NCI-H526 treated with DMSO at 0.1 percent for 48 hours (cell line): ENCODE results near the gene EWSR1.

Experiments
- DNase-seq: peaks from one replicate; lab custom pipeline; 2025; lab: John Stamatoyannopoulos, UW

EWSR1 gene

GRCh38 chr22:29306835-29307595, 38.9 kb downstream of the EWSR1 start:
- peak; percentile 24 for DNase-seq

- DNase-seq = no peak
Measured at GRCh38 chr22:29307596-29308147, 39.6 kb downstream of the EWSR1 start.

DNA sequence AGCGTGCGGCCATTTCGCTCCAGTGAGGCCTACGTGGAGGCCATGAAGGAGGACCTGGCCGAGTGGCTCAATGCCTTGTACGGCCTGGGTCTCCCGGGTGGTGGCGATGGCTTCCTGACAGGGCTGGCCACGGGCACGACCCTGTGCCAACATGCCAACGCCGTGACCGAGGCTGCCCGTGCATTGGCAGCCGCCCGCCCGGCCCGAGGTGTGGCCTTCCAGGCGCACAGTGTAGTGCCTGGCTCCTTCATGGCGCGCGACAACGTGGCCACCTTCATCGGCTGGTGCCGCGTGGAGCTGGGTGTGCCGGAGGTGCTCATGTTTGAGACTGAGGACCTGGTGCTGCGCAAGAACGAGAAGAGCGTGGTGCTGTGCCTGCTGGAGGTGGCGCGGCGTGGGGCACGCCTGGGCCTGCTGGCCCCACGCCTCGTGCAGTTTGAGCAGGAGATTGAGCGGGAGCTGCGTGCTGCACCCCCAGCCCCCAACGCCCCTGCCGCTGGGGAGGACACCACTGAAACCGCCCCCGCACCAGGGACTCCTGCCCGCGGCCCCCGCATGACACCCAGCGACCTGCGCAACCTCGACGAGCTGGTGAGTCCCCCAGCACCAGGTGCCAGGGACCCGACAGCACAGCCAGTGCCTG, 40.2 kb downstream of the EWSR1 start:
- no peak for DNase-seq

GRCh38 chr22:29308791-29309262, 40.8 kb downstream of the EWSR1 start:
- no peak for DNase-seq

GRCh38 chr22:29309332-29310064, 41.4 kb downstream of the EWSR1 start:
- no peak for DNase-seq

DNA sequence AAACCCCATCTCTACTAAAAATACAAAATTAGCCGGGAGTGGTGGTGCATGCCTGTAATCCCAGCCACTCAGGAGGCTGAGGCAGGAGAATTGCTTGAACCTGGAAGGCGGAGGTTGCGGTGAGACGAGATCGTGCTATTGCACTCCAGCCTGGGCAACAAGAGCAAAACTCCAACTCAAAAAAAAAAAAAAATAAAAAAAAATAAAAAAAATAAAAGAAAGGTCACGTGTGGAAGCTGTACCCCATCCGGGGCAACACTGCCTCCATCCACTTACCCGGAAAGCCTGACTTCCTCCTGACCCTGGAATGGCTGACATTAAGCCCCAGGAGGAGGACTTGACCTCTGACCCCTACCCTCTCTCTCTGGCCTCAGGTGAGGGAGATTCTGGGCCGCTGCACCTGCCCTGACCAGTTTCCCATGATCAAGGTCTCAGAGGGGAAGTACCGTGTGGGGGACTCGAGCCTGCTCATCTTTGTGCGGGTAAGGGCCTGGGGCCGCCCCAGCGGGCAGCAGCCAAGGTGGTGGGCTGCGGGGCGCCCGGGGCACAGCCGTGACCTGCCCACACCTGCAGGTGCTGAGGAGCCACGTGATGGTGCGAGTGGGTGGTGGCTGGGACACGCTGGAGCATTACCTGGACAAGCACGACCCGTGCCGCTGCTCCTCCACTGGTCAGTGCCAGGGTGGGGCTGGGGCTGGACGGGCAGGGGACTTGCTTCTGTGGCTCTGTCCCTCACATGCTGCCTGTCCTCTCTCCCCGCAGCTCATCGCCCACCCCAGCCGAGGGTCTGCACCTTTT, 42.2 kb downstream of the EWSR1 start:
- DNase-seq = no peak

DNA sequence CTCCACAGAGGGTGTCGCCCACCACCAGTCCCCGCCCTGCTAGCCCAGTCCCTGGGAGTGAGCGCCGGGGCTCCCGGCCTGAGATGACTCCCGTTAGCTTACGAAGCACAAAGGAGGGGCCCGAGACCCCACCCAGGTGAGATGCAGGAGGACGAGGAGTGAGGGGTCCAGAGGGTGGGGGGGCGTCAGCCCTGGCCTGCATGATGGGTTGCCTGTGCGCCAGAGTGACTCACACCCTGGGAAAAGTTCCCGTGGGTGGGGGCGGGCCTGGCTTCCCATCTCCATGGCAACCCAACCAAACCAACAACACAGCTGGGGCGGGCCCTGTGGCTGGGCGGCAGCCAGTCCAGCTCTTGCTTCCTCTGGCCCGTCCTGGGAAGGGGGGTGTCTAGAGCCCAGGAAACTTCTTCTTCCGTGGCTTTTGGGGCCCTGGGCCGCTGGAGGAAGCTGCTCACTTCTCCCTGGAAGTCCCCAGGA, 42.8 kb downstream of the EWSR1 start:
- no peak for DNase-seq

GRCh38 chr22:29311464-29312217, 43.6 kb downstream of the EWSR1 start:
- no peak for DNase-seq

DNA sequence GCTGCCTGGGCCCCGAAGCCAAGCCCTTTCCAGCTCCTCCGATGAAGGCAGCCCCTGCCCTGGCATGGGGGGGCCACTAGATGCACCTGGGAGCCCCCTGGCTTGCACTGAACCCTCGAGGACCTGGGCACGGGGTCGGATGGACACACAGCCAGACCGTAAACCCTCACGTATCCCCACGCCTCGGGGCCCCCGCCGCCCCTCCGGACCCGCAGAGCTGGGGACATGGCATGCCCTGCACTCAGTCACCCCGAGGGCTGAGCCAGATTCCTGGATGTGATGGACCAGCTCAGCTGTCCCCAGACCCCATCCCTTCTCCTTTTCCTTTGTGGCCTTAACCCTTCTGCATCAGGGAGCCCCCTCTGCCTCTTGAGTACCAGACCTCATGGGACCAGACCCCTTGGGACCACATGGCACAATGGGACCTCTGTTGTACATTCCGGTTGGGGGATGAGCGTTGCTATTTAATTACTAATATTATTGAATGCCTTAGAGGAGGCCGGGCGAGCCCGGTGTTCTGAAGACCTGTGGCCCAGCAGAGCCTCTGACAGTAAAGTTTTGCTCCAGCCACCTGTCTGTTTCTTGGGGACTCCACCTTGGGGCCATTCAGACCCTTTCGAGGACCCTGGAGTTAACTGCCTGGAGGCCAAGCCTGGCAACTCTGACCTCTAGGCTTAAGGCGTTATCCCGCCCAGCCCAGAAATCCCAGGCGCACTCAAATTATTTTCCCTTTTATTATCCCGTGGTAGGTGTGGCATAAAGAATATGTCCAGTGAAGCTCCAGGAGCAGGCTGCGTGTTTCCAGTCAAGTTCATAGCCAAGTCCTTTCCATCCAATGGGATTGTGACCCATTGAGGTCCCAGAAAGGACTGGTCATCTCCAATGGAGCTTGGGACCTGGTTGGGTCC, 44.4 kb downstream of the EWSR1 start:
- DNase-seq = no peak

DNA sequence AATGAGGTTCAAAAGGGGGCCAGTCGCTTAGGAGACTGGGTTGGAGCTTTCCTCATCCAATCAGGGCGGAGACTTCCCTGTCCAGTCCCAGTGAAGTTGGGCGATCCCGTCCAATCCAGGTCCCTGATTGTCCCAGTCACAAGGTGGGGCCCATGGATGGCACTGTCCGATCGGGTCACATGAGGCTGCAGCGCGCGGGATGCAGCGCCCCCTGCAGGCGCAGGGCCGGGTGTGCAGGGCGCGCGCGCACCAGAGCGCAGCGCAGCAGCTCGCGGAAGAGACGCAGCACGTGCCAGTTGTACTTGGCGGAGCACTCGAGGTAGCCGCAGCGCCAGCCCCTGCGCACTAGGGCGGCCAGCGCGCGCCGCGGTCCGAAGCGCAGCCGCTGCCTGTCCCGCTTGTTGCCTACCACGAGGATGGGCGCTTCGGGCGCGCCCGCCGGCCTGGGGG, 45.1 kb downstream of the EWSR1 start:
- DNase-seq = no peak

- peak; percentile 13 for DNase-seq
Measured at GRCh38 chr22:29313576-29314466, 45.8 kb downstream of the EWSR1 start.

- DNase-seq = no peak
Measured at GRCh38 chr22:29314537-29315285, 46.6 kb downstream of the EWSR1 start.

GRCh38 chr22:29315286-29316140, 47.4 kb downstream of the EWSR1 start, which contains the start of gene RASL10A:
TSS of gene RASL10A (minus strand) at chr22:29315697. CDS start at chr22:29315246, 451 bp downstream.
- DNase-seq = no peak

DNA sequence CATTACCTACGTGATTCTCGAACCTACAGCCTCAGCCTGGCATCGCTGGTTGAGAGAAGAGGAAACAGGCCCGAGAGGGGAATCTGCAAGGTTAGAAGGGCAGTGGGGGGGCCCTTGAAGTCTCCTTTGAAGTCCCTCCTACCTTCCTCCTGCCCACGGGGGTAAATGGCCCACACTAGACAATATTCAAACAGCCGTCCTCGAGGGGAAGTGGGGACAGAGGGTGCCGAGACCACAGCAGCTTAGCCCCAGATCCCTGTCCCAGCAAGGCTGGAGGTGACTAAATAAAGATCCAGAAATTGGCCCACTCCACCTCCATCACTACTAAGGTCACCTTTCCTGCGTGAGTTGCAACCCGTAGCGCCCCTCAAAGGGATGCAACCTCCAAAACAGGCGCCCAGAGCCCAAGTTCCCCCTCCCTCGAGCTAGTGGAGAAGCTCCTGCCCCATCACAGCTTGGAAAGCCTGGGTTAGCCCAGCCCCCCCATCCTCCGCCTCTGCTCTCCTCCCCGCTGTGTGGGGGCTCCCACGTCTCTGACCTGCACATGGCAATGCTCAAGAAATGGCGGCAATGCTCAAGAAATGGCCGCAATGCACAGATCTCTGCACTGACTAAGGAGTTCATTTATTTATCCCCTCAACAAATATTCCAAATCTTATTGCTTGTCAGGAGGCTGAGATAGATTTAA, 48.2 kb downstream of the EWSR1 start:
- DNase-seq = no peak

DNA sequence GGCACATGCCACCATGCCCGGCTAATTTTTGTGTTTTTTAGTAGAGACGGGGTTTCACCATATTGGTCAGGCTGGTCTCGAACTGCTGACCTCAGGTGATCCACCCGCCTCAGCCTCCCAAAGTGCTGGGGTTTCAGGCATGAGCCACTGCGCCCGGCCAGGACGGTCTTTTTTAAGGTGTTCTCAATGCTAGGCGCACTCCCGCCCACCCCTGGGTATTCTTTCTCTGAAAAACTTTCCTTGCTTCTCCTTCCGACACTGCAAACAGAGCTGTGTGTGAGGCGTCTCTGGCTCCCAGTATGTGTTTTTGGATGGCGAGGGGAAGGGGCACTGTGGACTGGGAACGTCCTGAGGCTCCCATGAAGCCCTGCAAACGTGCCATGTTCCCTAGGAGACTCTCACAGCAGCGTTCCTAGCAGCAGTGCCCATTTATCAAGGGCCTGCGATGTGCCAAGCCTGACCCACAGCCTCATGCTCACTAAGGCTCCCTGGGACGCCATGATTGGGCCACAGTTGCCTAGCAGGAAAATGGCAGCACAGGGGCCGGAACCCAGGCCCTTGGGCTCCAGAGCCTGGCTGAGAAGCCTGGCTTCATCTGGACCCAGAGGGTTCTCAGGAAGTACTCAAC, 49.9 kb downstream of the EWSR1 start:
- no peak for DNase-seq

GRCh38 chr22:29319072-29319471, 51.0 kb downstream of the EWSR1 start:
- no peak for DNase-seq
